Activated naive CD8-positive, alpha-beta T cell treated with anti-CD3 and anti-CD28 coated beads, Interleukin-2, amount 50 U/mL, for 16 hours (primary cell): ENCODE measurements around the gene UNC80.
"Not testable (repeated sequence)": the region's sequence is repeated elsewhere in the genome, so short reads cannot be mapped to it uniquely, and the experiment has no call there.

Source experiments
- DNase-seq: peaks from one replicate; pipeline ENCODE4 v3.0.0-alpha.2; 2020; ENCODE audit warnings: low read depth, low spot score

UNC80 gene, protein sequence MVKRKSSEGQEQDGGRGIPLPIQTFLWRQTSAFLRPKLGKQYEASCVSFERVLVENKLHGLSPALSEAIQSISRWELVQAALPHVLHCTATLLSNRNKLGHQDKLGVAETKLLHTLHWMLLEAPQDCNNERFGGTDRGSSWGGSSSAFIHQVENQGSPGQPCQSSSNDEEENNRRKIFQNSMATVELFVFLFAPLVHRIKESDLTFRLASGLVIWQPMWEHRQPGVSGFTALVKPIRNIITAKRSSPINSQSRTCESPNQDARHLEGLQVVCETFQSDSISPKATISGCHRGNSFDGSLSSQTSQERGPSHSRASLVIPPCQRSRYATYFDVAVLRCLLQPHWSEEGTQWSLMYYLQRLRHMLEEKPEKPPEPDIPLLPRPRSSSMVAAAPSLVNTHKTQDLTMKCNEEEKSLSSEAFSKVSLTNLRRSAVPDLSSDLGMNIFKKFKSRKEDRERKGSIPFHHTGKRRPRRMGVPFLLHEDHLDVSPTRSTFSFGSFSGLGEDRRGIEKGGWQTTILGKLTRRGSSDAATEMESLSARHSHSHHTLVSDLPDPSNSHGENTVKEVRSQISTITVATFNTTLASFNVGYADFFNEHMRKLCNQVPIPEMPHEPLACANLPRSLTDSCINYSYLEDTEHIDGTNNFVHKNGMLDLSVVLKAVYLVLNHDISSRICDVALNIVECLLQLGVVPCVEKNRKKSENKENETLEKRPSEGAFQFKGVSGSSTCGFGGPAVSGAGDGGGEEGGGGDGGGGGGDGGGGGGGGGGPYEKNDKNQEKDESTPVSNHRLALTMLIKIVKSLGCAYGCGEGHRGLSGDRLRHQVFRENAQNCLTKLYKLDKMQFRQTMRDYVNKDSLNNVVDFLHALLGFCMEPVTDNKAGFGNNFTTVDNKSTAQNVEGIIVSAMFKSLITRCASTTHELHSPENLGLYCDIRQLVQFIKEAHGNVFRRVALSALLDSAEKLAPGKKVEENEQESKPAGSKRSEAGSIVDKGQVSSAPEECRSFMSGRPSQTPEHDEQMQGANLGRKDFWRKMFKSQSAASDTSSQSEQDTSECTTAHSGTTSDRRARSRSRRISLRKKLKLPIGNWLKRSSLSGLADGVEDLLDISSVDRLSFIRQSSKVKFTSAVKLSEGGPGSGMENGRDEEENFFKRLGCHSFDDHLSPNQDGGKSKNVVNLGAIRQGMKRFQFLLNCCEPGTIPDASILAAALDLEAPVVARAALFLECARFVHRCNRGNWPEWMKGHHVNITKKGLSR (N-terminal part only)

DNA sequence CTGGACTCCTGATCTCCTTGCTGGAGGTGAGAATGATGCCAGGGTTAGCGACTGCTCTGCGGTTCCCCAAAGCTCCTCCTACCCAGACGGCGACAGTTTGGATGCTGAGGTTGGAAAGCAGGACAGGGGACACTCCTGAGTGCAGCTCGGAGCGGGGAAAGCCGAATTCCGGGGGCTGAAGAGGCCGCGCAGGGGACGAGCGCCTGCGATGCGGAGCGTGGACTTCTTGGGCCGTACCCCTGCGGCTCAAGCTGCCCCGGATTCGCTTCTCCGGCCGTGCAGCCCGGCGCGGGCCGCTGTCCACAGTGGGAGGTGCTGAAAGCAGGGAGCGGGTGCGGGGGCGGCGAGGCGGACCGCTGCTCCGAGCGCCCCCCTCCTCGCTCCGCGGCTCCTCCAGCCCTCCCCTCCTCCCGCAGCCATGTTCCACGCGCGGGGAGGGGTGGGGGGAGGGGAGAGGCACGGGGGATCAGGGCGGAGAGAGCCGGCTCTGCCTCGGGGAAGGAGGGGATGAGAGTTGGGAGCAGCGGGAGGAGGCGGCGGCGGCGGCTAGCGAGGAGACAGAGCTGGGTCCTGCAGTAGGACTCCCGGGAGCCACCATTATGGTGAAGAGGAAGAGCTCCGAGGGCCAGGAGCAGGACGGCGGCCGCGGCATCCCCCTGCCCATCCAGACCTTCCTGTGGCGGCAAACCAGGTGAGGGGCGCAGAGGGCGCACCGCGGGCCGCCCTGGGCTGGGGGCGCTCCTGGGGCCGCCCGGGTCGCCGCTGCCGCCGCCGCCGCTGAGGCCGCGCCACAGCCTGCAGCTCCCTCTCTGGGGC, at the start of gene UNC80:
TSS of gene UNC80 (plus strand) at position 359 of the 816 bp plus-strand sequence. CDS start at position 600, 241 bp downstream.
- DNase-seq = no peak

DNA sequence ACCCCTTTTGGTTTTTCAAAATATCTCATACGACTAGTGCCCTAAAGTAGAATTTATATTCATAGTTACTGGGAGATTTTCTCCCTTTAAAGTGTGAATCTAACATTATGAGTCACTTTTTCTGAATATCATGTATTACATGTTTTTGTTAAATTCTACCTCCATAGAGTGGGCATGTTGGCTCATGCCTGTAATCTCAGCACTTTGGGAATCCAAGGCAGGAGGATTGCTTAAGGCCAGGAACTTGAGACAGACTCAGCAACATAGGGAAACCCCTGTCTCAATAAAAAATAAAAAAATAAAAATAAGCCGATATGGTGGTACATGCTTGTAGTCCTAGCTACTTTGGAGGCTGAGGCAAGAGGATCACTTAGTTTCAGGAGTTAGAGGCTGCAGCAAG, 45.3 kb upstream of the UNC80 start:
- no peak for DNase-seq

DNA sequence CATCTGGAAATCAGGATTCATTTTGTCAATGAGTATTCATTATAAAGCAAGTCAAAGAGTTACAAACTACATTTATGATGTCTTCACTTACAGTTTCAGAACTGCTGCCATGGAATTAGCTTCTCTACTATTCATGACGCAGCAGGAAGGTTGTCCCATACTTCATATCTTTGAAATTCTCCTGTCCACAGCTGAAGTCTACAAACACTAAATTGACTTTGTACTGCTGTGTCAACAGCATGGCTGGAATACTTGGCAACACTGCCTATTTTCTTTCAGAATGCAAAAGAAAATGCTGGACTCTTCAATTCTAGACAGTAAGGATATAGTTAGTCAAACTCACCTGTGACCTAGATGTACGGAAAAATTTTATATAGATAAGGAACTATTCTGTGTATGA, 44.6 kb upstream of the UNC80 start:
- DNase-seq = no peak

DNA sequence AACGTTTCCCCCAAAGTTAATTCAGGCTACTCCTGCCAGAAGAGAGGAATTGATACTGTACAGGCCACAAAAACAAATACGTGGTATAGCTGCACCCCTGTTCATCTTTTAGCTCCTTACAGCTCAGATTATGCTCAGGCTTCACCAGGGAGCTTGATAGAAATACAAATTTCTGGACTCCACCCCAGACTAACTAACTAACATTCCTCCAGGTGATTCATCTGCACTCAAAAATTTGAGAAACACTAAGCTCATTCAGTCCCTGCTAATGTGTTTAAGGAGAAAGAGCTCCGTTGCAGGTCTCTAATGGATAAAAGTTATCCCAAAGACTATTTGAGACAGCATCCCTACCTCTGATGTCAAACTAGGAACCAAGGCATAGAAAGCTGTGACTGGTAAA, 36.8 kb upstream of the UNC80 start:
- no peak for DNase-seq

DNA sequence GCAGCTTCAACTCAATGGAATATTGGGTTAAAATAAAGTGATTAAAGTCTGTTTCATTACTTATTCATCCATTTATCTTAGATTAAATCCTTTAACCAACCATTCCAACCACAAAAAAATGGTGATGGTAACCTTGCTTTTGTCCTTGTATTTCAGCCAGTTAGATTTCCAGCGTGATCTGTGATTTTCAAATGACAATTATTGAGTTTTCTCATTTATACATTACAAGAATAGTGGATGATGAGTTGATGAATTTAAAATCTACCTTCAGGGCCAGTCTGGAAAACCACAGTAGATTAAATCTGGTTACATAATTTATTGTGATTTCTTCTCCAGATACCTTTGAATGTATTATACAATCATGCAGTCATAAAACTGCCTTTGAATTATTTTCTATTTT, 29.7 kb upstream of the UNC80 start:
- no peak for DNase-seq

DNA sequence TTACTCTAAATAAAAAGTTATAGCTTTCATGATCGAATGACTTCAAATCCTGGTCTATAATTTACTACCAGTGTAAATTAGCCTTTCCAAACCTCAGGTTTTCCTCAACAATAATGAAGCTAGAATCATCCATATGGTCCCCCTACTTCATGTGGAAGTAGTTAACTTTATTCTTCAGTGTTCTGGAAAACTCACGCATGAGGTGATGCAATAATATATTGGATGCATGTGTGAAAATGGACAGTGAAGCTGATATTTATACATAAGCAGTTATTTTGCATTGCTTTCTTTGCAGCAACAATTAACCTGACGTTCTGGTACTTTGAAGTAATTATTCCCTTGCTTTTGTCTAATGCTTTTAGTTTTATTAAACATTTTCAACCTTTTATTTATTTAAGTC, 18.6 kb upstream of the UNC80 start:
- no peak for DNase-seq

DNA sequence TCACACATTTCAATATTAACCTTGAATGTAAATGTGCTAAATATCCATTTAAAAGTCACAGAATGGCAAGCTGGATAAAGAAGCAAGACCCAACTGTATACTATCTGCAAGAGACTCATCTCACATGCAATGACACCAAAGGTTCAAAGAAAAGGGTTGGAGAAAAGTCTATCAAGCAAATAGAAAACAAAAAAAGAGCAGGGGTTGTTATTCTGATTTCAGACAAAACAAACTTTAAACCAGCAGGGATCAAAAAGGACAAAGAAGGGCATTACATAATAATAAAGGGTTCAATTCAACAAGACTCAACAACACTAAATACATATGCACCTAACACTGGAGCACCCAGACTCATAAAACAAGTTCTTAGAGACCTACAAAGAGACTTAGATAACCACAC, 14.5 kb upstream of the UNC80 start:
- no peak for DNase-seq

DNA sequence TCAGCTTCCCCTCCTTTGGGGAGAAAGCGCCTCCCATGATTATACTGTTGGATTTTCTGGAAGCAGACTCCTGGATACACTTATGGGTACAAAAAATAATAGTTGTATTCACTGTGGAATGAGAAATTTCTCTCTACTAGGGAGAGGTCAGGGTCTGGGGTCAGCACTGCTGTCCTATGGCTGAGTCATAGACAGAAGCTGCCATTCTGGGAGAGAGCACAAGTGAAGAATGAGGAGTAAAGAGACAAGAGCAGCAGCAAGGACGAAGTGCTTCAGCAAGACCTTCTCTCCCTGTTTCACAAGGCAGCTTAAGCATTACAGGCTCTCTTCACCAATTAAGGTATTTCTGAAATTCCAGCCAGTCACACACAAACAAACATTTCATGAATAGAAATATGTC, 10.1 kb upstream of the UNC80 start:
- DNase-seq = no peak

DNA sequence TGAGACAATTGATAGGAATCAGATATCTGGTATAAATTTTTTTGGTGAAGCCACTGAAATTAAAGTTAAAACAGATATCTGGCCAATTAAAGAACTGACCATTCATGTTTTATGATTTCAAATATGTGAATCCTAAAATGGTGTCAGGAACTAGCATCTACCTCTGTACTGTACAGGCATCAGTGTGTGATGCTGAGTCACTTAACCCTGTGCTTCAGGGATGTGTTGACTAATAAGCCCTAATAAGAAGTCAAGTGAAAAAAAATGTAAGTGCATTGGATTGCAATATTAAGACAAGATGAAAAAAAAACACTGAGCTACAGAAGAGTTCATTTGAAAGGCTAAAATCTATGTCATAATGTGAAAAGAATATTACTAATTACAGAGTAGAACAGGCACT, 9.1 kb upstream of the UNC80 start:
- no peak for DNase-seq

DNA sequence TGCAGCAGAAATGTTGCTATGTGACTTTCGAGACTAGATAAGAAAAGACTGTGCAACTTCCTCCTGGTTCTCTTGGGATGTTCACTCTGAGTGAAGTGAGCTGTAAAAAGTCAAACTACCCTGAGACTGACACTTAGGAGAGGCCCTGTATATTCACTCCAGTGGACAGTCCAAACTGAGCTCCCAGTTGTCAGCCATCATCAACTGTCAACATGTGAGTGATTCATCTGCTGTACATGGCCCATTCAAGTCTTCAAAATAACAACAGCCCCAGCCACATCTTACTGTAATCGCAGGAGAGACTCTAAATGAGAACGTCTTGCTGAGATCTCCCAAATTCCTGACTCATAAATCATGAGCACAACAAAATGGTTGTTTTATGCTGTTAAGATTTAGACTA, 8.5 kb upstream of the UNC80 start:
- no peak for DNase-seq

DNA sequence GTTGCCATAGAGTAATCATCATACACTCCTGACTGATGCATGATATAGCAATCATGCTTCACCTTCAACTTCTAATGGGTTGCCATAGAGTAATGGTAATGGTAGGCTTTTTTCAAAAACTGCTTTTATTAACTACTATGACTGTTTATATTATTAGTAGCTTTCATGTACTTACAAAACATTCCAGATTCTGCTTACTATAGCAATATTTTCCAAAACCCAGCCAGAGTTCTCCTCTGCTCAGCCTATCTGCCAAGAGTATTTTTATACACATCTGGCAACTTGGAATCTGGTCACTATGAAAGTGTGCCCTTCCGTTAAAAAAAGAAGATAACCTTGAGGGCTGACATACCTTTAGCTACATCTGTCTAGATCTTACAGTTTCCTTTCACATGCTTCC, 5.0 kb upstream of the UNC80 start:
- no peak for DNase-seq

DNA sequence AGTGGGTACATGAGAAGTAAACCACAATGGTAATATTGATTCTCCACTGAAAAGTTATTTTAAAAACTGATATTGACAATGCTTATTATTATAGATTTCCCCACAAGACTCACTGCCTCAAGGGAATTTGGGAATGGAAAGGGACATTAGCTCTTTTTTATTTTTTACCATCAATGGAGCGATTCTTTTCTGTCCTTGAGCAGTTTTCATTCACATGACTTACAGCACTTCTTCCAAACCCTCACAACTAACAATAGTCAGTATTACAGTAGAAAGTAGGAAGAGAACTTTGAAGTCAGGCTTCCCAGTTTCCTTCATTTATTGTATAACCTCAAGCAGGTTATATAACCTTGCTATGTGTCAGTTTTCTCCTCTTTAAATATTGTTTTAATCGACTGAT, 4.3 kb upstream of the UNC80 start:
- no peak for DNase-seq

DNA sequence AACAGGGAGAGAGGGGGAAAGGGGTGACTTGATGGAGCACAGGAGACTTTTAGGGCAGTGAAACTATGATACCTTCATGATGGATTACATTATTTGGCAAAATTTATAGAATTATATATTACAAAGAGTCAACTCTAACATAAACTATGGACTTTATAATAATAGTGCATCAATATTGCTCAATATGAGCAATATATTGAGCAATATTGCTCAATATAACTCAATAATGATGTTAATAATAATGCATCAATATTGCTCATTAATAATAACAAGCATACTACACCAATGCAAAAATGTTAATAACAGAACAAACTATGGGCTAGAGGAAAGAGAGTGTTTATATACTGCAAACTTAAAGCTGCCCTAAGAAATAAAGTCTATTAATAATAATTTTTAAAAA, 3.1 kb upstream of the UNC80 start:
- no peak for DNase-seq

DNA sequence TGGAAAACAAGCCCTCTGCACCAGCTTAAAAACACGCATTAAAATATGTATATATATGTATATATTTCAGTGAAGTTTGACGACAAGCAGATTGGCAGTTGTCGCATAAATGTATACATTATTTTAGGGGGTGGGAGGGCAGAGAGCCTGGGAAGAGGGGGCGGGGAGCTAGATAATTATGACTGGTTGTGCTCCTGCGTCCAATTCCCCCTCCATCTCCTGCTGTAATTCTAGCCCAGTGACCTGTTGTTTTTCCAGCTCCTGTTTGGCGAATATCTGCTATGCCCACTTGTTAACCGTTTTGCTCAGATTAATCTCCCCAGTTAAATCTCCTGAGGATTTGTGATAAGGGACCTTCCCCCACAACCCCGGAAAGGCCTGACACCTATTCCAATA, 656 bp downstream of the UNC80 start:
- DNase-seq = no peak

DNA sequence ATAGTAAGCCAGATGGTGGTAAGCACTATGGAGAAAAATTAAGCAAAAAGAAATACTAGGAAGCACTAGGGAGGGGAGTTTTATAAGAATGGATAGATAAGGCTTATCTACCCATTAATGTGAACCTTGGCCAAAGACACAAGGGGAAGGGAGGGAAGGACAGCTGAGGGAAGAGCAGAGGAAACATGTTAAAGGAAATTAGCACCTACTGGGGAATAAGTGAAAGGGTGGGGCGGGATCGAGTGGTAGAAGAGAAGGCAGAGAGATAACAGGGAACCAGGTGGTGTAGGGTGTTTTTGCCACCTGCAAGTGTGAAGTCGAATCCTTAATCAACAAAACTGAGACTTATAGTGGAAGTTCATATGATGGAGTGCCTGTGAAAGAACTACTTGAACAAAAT, 1.7 kb downstream of the UNC80 start:
- no peak for DNase-seq

DNA sequence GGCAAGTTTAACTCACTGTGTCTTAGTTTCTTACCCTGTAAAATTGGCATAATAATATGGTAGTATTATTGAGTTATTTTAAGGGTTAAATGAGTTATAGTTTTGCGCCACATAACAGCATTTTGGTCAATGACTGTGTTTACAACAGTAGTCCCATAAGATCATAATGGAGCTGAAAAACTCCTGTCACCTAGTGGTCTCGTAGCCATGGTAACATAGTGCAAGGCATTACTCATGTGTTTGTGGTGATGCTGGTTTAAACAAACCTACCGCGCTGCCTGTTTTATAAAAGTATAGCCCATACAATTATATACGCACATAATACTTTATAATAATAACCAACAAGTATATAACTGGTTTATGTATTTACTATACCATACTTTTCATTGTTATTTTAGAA, 15.8 kb downstream of the UNC80 start:
- no peak for DNase-seq

DNA sequence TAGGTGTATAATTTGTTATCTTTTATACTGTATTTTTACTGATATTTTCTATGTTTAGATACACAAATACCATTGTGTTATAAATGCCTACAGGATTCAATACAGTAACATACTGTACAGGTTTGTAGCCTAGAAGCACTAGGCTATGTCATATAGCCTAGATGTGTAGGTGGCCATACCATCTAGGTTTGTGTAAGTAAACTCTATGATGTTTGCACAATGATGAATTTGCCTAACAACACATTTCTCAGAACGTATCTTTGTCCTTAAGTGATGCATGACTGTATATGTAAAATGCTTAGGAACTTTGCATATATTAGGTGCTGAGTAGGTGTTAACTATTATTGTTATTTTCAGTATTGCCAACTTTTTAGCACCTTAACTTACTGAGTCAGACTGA, 17.3 kb downstream of the UNC80 start:
- DNase-seq = no peak

DNA sequence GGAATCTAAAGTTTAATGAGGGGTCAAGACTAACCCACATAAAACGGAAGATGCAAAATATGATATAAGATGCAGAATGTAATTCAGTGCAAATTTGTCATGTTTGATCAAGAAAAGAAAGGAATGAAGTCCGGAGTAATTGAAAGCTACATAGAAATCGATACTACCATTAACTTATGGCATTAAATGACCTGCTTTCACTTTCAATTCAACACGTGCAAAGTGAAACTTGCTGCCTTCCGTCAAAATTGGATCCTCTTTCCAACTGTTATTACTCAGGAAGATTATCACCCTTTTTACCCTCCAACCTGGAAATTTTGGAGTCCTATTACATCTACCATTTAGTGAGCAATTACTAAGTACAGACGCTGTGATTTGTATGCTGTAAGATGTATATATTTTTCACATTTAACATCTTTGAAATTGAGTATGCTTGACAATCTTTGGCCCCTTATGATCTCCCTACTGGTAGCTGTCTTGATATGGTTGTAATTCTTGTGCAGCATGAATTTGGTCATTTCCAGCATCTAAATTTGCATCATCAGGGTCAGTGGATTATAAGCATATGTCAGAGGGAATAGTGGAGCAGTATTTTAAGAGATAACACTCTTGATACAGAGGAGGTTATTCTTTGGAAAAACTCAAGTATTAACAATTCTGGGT, 18.6 kb downstream of the UNC80 start:
- DNase-seq = no peak

DNA sequence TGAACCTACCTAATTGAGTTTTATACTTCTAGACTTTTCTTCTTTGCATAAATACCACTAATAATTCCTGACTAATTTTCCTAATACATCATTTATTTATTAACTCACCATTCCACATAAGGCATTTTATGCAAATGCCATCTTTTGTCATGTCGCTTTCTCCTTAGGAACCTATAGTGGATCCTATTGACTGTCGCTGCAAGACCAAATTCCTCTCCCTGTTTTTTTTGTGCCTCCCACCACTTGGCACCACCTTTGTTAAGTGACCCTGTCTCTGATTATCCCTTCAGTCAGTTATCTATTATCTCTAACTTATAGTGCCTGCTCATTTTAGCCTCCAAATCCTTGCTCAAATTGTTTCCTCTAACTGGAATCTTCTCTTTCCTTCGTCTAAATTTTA, 19.5 kb downstream of the UNC80 start:
- no peak for DNase-seq

DNA sequence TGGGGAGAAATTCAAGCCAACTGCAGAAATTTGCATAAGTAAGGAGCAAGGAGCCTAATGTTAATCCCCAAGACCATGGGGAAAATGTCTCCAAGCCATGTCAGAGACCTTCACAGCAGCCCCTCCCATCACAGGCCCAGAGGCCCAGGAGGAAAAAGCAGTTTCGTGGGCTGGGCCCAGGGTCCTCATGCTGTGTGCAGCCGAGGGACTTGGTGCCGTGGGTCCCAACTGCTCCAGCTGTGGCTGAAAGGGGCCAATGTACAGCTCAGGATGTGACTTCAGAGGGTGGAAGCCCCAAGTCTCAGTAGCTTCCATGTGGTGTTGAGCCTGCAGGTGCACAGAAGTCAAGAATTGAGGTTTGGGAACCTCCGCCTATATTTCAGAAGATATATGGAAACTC, 23.8 kb downstream of the UNC80 start:
- DNase-seq = not testable (repeated sequence)

DNA sequence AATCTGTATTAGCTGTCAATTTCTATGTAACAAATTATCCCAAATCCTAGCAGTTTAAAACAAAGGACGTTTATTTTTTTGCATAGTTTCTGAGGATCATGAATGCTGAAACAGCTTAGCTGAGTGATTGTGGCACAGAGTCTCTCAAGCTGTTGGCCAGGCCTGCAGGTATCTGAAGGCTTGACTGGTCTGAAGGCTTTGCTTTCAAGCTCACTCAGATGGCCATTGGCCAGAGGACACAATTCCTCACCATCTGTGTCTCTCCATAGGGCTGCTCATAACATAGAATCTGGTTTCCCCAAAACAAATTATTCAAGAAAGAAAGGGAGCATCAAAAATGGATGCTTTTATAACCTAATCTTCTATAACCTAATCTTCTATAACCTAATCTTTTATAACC, 33.7 kb downstream of the UNC80 start:
- no peak for DNase-seq
